TTC549 (cell line): ENCODE measurements around the gene ELP4.
"Not testable (repeated sequence)": the region's sequence is repeated elsewhere in the genome, so short reads cannot be mapped to it uniquely, and the experiment has no call there.

ENCODE experiments used
- FAIRE-seq: peaks from 2 replicates; lab custom pipeline; 2012; peaks lifted over from hg19 to GRCh38; lab: Jason Lieb, UNC

The ELP4 gene

DNA sequence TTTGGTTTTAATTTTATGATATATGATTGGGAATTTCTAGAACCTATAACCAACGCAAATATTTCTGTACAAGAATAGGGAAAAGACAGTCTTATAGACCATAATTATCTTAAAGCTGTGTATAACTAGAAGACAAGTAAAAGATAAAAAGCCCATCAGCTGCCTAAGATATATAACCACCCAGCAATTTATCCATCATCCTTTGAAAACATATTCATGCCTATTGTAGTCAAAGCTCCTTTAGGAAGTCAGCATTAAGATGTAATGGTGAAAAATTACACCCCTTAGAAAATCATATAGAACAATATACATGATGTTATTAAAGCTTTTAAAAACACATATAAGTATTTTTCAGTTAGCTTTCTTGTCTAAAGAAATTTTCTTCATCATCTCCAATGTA is 46.4 kb downstream of the ELP4 start:
- FAIRE-seq: no peak

DNA sequence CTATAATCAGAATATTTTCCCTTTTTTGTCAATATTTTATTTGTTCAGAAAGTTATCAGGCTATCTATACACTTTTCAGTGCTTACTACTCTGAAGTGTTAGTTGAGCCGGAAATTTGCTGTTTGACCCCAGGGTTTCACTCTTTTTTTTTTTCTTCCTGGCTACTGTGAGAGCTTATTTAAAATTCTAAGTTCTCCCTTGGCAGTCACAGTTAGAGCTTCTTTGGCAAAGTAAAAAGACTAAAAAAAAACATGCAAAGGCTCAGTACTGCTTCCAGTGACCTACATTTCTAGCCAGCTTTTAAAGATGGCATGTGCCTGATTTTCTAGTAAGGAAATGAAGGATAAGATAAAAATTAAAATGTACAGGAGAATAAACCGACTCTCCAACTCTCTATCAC is 48.4 kb downstream of the ELP4 start:
- FAIRE-seq: no peak

DNA sequence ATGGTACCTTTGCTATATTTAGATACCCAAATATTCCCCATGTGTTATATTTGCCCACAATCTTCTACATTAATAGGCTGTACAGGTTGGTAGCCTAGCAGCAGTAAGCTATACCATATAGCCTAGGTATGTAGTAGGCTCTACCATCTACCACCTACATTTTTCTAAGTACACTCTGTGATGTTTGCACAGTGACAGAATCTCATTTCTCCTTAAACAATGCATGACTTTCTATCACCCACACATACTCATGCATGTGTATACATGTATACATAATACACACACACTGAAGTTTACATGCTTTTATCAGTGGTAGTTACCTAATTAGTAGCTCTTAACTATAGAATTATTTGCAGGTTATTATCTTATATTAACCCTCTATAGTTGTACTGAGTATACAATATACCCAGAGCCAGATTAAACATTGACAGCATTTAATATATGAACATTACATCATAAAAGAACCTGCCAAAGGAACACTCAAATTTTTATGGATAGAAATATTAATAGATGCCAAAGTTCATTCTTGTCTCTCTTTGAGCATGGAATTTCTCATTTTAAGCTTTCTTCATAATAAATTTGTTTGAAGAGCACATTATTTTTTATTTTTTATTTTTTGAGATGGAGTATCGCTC is 51.4 kb downstream of the ELP4 start:
- no peak for FAIRE-seq

DNA sequence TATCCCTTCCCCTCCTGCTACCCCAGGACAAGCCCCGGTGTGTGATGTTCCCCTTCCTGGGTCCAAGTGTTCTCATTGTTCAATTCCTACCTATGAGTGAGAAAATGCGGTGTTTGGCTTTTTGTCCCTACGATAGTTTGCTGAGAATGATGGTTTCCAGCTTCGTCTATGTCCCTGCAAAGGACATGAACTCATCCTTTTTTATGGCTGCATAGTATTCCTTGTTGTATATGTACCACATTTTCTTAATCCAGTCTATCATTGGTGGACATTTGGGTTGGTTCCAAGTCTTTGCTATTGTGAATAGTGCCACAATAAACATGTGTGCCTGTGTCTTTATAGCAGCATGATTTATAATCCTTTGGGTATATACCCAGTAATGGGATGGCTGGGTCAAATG is 55.0 kb downstream of the ELP4 start:
- FAIRE-seq: not testable (repeated sequence)

DNA sequence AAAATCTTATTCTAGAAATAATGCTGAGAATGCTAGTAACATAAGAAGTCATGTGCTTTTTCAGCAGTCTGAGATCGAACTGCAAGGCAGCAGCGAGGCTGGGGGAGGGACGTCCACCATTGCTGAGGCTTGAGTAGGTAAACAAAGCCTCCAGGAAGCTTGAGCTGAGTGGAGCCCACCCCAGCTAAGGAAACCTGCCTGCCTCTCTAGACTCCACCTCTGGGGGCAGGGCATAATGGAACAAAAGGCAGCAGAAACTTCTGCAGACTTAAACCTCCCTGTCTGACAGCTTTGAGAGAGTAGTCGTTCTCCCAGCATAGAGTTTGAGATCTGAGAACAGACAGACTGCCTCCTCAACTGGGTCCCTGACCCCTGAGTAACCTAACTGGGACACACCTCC is 64.6 kb downstream of the ELP4 start:
- not testable (repeated sequence) for FAIRE-seq

DNA sequence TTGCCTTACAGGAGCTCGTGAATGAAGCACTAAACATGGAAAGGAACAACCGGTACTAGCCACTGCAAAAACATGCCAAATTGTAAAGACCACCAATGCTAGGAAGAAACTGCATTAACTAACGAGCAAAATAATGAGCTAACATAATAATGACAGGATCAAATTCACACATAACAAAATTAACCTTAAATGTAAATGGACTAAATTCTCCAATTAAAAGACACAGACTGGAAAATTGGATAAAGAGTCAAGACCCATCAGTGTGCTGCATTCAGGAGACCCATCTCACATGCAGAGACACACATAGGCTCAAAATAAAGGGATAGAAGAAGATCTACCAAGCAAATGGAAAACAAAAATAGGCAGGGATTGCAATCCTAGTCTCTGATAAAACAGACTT is 66.2 kb downstream of the ELP4 start:
- FAIRE-seq: not testable (repeated sequence)

DNA sequence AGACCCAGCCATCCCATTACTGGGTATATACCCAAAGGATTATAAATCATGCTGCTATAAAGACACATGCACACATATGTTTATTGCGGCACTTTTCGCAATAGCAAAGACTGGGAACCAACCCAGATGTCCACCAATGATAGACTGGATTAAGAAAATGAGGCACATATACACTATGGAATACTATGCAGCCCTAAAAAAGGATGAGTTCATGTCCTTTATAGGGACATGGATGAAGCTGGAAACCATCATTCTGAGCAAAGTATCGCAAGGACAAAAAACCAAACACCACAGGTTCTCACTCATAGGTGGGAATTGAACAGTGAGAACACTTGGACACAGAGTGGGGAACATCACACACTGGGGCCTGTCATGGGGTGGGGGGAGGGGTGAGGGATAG is 69.8 kb downstream of the ELP4 start:
- FAIRE-seq: not testable (repeated sequence)

DNA sequence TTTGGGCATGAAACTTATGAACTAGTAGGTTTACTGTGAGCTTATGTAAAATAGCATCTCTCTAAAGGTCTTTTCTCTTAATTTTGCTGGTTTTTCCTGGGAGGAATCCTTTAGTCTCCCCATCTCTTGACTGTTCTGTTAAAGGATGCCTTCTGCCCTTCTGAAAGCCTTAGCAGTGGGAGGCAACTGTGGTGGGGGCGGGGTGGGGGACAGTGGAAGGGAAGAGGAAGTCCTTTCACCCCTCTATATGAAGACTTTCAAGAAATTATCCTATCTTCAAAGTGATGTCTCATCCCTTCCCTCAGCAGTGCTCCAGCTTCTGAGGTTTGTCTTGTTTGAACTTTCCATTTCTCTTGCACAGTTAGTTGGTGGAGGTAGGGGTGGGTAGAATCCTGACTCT is 73.1 kb downstream of the ELP4 start:
- FAIRE-seq: no peak

DNA sequence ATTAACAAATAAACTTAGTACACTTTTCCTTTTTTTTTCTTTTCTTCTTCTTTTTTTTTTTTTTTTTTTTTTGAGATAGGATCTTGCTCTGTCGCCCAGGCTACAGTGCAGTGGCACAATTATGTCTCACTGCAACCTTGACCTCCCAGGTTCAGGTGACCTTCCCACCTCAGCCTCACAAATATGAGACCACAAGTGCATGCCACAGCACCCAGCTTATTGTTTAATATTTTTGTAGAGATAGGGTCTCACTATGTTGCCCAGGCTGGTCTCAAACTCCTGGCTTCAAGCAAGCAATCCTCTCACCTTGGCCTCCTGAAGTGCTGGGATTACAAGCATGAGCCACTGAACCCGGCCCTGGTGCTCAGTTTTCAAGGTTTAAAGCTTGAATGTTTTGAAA is 88.9 kb downstream of the ELP4 start:
- FAIRE-seq: no peak

DNA sequence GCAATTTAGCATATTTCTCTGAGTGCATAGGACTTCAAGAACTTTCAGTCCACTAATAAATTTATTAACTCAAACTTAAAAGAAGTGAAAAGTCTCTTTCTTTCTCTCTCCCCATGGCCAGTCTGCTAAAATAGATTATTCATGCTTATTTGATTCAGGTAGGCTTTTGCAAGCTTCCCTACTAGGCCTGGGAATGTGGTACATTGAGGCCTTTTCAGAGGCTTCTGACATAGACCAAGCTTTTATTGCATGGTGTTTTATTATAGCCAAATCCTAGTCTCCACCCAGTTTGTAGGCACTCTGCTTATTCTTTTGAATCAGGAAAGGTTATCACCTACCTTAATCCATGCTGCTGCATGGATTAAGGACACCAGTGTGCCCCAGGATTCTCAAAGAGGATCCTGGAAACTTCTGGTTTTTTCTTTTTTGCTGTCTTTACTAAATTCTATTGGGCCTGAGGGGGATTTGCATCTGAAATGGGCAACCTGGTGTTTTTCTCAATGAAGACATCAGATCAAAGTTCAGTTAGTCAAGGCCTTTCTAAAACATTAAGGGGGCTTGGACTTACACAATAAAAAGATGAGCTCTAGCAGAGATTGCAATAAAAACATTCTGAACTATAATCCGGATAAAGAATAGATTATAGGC is 92.2 kb downstream of the ELP4 start:
- no peak for FAIRE-seq

DNA sequence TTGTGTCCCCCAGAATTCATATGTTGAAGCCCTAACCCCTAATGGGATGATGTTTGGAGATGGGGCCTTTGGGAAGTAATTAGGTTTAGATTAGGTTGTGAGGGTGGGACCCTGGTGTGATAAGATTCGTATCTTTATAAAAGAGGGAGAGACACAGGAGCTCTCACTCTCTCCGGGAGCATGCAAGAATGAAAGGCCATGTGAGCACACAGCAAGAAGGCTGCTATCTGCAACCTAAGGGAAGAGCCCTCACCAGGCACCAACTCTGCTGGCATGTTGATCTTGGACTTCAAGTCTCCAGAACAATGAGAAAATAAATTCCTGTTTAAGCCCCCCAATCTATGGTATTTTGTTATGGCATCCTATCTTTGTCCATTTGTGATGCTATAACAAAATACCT is 97.3 kb downstream of the ELP4 start:
- no peak for FAIRE-seq

DNA sequence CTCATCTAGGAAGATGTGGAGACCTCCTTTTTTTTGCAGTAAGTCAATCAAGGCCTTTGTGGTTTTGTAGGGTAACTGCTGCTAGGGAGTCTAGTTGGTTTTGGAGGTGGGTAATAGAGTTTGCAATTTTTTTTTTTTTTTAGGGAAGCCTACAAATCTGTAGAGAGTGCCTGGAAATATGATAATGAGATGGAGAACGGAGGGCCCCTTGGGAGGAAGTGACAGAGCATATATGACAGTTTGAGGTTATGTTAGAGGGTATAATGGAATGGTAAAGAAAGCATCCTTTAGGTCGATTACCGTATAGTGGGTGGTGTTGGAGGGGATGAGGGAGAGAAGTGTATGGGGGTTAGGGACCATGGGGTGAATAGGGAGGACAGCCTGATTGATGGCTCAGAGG is 98.3 kb downstream of the ELP4 start:
- no peak for FAIRE-seq

DNA sequence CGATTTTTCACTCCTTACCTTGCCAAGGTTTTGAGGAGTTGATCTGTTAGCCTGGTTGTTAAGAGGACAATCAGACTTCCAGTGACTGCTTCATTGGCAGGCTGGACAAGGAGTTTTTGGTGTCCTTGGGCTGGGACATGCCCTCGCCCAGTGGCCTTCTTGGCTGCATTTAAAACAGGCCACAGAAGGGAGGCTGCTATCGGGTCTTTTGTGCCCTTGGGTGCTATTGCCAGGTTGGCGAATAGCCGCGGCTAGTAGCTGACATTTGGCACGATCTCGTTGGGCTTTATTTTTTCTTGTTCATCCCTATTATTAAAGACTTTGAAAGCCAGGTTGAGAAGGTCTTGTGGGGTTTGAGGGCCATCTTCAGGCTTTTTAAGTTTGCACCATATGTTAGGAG is 99.4 kb downstream of the ELP4 start:
- no peak for FAIRE-seq

DNA sequence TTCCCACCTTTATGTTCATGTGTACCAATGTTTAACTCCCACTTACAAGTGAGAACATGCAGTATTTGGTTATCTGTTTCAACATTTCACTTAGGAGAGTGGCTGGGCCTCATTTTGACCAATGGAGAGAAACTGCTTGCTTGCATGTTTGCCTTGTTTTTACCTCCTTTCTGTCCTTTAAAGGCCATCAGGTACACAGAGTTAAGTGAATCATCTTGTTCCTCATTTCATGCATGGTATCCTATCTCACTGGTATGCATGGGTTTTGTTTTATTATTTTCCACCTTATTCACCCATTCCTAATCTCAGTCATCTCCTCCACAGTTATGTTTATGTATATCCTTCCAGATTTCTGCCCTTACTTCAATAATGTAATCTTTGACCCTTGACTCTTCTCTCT is 101.0 kb downstream of the ELP4 start:
- no peak for FAIRE-seq

DNA sequence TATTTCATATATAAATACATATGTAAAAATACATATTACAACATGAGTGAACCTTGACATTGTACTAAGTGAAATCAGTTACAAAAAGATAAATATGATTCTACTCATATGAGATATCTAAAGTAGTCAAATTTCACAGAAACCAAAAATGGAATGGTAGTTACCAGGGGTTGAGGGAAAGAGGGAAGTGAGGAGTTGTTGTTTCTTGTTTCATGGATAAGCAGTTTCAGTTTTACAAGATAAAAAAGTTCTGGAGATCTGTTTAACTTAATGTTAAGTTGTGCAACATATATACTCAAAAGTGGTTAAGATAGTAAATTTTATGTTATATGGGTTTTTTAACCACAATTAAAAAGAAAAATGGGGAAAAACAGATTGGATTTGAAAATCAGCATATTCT is 107.7 kb downstream of the ELP4 start:
- FAIRE-seq: no peak

DNA sequence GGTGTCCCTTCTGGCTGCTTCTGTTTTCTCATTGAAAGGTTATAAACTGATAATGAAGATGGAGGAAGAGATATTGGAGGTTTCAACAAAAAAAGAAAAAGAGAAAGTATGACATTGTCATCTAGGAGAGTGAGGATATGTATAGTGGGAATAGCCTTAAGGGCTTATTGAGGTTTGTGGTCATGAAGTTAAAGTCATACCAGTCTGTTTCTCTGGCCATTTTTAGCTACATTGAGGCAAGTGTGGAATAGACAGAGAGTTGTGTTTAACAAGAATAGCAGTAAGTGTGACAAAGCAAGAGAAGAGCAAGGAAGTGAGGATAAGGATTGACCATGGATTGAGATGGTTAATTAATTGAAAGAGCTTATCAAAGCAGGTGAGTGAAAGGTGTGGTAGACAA is 110.4 kb downstream of the ELP4 start:
- no peak for FAIRE-seq

DNA sequence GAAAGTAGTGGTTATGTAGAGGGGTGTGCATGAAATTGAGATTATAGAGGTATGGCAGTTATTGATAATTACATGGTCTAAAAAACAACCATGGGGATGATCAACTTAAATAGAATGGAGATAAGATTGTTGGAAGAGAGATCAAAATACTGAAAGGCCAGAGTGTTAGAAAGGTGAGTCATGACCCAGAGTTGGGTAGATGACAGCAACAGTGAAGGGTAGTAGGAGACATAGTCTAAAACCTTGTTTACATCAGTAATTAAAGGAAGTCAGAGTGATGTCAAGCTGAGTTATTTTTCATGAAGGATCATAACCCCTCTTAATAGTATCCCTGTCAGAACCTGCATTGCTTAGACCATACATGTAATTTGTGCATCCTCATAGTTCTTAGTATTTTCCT is 110.9 kb downstream of the ELP4 start:
- no peak for FAIRE-seq

DNA sequence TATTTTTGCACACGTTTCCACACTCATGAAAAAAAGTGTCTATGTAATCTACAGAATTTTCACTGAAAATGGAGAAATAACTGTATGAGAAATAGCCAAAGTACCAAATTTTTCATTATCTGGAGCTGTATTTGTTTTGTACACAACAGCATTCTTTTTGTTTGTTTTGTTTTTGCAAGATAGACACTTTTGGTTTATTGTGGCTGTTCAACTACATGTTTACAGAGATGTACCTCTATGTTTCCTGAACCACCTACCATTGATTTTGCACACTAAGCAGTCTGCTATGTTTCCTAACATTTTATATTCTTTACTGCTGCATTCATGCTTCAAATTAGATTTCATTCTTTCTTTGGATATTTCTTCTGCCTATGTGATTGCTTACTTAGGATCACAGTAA is 116.3 kb downstream of the ELP4 start:
- FAIRE-seq: no peak

DNA sequence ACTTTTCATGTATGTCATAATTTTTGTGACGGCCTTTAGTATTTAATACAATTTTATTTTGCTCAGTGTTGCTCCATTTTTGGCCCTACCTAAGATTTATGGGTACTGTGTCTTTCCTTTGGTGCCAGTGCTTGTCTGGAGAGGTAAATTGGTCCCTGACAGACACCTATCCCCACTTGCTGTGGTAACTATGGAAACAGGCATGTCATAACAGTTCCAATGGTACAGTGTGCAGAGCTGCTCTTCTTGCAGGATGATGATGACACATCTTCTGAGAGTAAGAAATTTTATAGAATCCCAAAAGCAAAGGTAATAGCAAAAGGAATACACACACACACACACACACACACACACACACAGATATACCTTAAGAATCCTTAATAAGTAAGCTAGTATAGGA is 118.5 kb downstream of the ELP4 start:
- FAIRE-seq: no peak

DNA sequence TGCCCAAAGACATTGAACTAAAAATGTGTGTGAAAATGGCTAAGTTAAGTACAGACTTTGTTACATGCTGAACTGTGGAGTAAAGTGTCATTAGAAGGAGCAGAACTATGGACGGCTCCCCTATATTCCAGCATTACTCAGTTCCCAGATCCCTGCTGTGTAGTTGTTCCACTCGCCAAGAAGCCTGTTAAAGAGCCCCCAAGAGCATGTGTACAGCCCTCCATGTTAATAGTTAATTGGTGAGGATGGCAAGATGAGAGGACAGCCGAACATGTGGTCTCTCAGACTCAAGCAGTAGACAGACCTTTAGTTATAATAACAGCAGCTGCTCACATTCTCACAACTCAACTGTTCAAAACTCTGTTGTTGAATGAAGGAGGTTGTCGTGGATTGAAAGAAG is 127.4 kb downstream of the ELP4 start:
- FAIRE-seq: no peak

DNA sequence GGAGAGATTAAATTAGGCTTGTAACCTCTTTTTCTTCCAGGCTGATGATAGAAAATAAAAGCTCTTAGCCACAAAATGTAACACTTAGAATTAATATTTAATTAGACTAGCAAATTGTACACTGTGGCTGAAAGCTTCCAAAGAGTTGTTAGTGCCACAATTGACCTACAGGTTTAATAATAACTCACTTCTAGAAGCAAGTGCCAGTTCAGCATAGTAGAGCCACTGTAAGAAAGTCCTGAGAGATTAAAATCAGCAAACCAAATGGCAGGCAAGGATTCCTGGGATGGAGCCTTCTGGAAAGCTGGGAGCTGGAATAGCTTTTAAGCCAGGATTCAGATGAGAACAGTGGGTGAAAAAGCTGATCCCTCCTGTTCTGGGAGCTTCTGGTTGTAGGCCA is 131.0 kb downstream of the ELP4 start:
- no peak for FAIRE-seq

DNA sequence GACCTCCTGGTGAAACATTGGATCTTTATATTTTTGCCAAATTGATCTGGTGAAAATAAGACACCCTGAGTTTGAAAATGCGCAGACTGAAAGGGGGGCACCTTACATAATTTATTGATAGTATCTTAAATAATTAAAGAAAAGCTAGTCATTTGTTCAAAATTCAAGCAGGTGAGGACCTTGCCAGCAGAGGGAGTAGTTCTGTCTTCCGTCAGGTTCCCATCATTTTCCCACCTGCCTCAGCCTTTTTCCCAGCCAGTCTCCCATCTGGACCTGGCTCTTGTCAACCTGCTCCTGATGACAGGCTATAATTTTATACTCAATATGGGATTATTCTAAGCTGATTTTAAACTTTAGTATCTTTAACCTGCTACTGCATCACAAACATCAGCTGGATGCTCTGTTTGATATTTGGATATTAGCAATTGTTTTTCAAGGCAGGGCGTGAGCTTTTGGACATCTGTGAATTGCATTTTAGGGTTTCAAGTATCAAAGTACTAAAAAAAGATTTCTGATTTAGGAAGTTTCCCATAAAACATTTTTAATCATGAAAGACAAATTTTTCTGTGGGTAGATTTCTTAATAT is 132.0 kb downstream of the ELP4 start:
- FAIRE-seq: no peak

DNA sequence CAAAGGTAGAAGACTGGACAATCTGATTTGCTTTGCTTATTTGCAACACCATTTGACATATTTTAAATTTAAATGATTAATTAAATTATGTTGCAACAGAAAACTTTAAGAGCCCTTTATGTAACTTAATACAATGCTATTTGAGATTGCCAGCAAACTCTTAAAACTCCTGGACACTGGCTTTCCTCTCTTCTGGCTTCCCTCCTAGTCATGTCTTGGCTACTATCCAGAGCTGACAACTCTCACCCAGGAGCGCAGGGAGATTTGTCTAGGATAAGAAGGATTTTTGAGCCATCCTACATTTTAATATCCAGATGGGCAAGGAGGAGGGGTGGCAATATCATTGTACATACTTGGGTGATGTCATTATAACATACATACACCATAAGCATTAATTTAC is 134.3 kb downstream of the ELP4 start:
- FAIRE-seq: no peak

DNA sequence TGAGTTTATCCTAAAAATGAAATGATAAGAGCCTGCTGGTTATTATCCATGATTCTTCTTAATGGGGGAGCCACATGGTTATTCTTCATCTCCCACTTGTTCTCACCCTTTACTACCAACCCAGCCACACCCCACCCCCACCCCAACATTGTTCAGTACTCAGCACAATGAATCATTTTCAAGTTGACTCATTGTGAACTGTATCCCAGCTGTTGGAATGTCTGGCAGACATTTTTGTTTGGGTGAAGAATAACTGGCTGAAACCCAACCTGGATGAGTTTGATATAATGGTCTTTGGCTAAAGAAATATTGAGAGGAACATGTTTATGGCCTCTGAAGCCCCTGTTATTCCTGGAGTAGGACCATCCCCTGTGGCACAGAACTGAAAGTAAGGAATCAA is 136.2 kb downstream of the ELP4 start:
- FAIRE-seq: no peak
